H54 (cell line): ENCODE results near the gene PAX7.

ENCODE experiments used
- DNase-seq: peaks from one replicate; pipeline ENCODE4 v3.0.0; 2011; ENCODE audit warnings: low spot score, mixed read lengths; ENCODE audit not compliant: insufficient read length
- FAIRE-seq: peaks from 3 replicates; lab custom pipeline; 2011; peaks lifted over from hg19 to GRCh38; lab: Jason Lieb, UNC
- POLR2A ChIP-seq: IDR thresholded peaks from 2 replicates; pipeline ENCODE4 v1.6.1; 2011; ENCODE audit warnings: low read depth, mild to moderate bottlenecking, low read length

The PAX7 gene

GRCh38 chr1:18721776-18722175, 91.1 kb downstream of the PAX7 start:
- TF ChIP-seq POLR2A: no peak
- FAIRE-seq: no peak

GRCh38 chr1:18722270-18722669, 91.6 kb downstream of the PAX7 start:
- DNase-seq (no peak), FAIRE-seq (no peak)
- TF ChIP-seq POLR2A: no peak

More at GRCh38 chr1:18721776-18722175, 91.1 kb downstream of the PAX7 start:
- no peak for DNase-seq

GRCh38 chr1:18723206-18723605, 92.6 kb downstream of the PAX7 start:
- no peak for FAIRE-seq
- no peak for DNase-seq
- TF ChIP-seq POLR2A: no peak

GRCh38 chr1:18723701-18724411, 93.2 kb downstream of the PAX7 start:
- FAIRE-seq: no peak

GRCh38 chr1:18724801-18725200, 94.2 kb downstream of the PAX7 start:
- FAIRE-seq (no peak), DNase-seq (no peak)
- TF ChIP-seq POLR2A: no peak

More at GRCh38 chr1:18723701-18724411, 93.2 kb downstream of the PAX7 start:
- no peak for TF ChIP-seq POLR2A
- no peak for DNase-seq

- no peak for DNase-seq
- no peak for FAIRE-seq
- no peak for TF ChIP-seq POLR2A
Observed at GRCh38 chr1:18725231-18725895, 94.7 kb downstream of the PAX7 start.

GRCh38 chr1:18726368-18726767, 95.7 kb downstream of the PAX7 start:
- TF ChIP-seq POLR2A: no peak
- no peak for FAIRE-seq

GRCh38 chr1:18727956-18728355, 97.3 kb downstream of the PAX7 start:
- no peak for TF ChIP-seq POLR2A
- FAIRE-seq (no peak), DNase-seq (no peak)

More at GRCh38 chr1:18726368-18726767, 95.7 kb downstream of the PAX7 start:
- DNase-seq: no peak

GRCh38 chr1:18730321-18730720, 99.7 kb downstream of the PAX7 start:
- FAIRE-seq: no peak
- no peak for DNase-seq
- TF ChIP-seq POLR2A: no peak

GRCh38 chr1:18731148-18731547, 100.5 kb downstream of the PAX7 start:
- FAIRE-seq (no peak), DNase-seq (no peak)
- TF ChIP-seq POLR2A: no peak

GRCh38 chr1:18731591-18732235, 101.1 kb downstream of the PAX7 start:
- DNase-seq (no peak), FAIRE-seq (no peak)
- no peak for TF ChIP-seq POLR2A

GRCh38 chr1:18732686-18733085, 102.0 kb downstream of the PAX7 start:
- no peak for TF ChIP-seq POLR2A
- DNase-seq: no peak
- FAIRE-seq: no peak

GRCh38 chr1:18734001-18734400, 103.4 kb downstream of the PAX7 start:
- no peak for TF ChIP-seq POLR2A
- FAIRE-seq (no peak), DNase-seq (no peak)
